Measurements from ENCODE around the gene RNF223. TPM values are rescaled to one million over a fixed set of nuclear protein-coding genes. Genes with fewer than 3 reads are reported as not detected.

RNF223 gene
- polyA plus RNA-seq, 2 of the 4 experiments (the other 2 are of a cell fraction): 0.08 TPM; not detected in 1

DNA sequence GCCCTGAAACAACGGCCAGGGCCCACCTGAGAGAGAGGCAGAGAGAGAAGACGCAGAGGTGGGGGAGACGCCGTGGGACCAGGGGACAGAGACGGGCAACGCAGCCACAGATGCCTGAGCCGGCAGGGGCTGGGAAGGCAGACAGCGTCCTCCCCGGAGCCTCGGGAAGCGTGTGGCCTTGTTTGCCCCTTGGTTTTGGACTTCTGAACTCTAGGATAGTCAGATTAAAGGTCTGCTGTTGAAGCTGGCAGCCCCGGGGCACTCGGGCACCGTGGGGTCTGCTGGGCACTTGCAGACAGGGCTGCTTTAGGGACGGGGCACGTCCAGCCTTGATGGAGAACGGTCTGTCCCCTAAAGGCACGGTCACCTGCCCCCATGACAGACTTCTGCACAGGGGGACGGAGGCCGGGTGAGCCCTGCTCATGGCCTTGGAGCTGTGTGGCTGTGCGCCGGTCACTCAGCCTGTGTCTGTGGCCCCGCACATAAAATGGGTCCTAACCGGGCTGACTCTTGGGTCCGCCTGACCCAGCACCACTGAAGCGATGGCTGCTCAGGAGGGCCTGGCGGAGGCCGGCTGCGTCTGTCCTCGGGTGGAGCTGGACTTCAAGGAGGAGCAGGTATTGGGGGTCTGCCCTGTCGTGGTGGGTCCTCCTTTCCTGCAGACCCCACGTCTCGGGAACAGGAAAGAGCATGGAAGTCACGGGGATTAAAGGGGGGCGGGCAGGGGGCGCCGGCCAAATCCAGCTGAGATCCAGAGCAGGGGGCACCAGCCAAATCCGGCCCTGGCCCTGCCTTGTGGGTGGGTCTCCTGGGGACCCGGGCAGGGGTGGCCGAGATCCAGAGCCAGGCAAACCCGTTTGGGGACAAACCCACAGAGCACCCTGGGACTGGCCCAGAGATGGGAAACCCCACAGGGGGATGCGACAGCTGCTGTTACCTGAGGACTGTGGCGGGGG is 9.6 kb upstream of the RNF223 start:
- H3K4me1 ChIP-seq: peaks cover 9% of the 10 kb centered on the region; the same call in 1 of the 3 replicates
- ChIA-PET CTCF (interaction anchor here (0.7 to 1.0 kb wide), 2 partner anchors 20 to 39 kb away, joined by 3 read pairs; no protein-coding TSS in a partner anchor), POLR2A (no interaction called here)
- DNase-seq (ENCODE audit: low read depth in 1 of 2, low spot score in 1 of 2) (no peak), ATAC-seq (no peak), FAIRE-seq (no peak)
- no peak overlapping the region for H3K4me2 ChIP-seq
- no peak for TF ChIP-seq RARB (CRISPR knock-in tag; IDR thresholded peaks at IDR 0.05)
- TF ChIP-seq, protein P1, sequence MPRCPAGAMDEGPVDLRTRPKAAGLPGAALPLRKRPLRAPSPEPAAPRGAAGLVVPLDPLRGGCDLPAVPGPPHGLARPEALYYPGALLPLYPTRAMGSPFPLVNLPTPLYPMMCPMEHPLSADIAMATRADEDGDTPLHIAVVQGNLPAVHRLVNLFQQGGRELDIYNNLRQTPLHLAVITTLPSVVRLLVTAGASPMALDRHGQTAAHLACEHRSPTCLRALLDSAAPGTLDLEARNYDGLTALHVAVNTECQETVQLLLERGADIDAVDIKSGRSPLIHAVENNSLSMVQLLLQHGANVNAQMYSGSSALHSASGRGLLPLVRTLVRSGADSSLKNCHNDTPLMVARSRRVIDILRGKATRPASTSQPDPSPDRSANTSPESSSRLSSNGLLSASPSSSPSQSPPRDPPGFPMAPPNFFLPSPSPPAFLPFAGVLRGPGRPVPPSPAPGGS (IDR thresholded peaks at IDR 0.05): no peak
- TF ChIP-seq, protein P2, sequence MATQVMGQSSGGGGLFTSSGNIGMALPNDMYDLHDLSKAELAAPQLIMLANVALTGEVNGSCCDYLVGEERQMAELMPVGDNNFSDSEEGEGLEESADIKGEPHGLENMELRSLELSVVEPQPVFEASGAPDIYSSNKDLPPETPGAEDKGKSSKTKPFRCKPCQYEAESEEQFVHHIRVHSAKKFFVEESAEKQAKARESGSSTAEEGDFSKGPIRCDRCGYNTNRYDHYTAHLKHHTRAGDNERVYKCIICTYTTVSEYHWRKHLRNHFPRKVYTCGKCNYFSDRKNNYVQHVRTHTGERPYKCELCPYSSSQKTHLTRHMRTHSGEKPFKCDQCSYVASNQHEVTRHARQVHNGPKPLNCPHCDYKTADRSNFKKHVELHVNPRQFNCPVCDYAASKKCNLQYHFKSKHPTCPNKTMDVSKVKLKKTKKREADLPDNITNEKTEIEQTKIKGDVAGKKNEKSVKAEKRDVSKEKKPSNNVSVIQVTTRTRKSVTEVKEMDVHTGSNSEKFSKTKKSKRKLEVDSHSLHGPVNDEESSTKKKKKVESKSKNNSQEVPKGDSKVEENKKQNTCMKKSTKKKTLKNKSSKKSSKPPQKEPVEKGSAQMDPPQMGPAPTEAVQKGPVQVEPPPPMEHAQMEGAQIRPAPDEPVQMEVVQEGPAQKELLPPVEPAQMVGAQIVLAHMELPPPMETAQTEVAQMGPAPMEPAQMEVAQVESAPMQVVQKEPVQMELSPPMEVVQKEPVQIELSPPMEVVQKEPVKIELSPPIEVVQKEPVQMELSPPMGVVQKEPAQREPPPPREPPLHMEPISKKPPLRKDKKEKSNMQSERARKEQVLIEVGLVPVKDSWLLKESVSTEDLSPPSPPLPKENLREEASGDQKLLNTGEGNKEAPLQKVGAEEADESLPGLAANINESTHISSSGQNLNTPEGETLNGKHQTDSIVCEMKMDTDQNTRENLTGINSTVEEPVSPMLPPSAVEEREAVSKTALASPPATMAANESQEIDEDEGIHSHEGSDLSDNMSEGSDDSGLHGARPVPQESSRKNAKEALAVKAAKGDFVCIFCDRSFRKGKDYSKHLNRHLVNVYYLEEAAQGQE (IDR thresholded peaks at IDR 0.05): no peak
- no peak for TF ChIP-seq CTCF (IDR thresholded peaks at IDR 0.05)
- no peaks in the 10 kb centered on the region for H3K9me3 ChIP-seq
- no peak overlapping the region for H3K27ac ChIP-seq
- H3K4me3 ChIP-seq: no peak overlapping the region
- WGBS (ENCODE audit: missing lambda C conversion rate): 87% methylated on average over 24 of the region's 43 CpGs

DNA sequence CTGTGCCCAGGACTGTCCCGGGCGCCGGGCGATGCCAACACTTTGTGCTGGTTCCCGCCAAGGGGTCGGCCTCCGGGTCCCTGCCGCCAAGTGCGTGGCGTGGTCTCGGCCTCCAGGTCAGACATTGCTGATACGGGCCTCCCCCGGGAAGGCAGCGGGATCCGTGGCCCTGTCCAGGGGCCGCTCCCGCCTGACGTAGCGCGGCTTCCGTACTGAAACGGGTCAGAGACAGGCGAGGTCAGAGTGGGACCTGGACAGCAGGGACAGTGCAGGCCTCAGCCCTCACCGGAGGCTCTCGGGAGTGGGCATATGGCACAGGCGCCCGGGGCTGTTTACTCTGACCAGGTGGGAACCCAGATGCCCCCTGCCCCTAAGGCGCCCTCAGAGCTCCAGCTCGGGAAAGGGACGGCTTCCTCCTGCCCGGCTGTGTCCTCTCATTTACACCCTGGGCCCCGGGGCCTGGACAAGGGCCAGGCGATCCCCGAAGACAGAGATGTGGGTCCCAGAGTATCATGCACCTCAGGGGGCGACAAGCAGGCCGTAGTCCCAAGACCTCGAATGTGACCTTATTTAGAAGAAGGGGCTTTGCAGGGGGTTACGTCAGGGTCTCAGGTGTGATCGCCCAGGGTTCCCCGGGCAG is 8.8 kb upstream of the RNF223 start:
- H3K4me3 ChIP-seq: no peak overlapping the region
- 94% methylated on average over 13 of the region's 40 CpGs for WGBS (ENCODE audit: missing lambda C conversion rate)
- ChIA-PET CTCF (interaction anchor here (1.1 to 1.5 kb wide), 2 partner anchors 15 to 98 kb away, joined by 3 to 4 read pairs; no protein-coding TSS in a partner anchor), POLR2A (no interaction called here)
- H3K9me3 ChIP-seq: no peaks in the 10 kb centered on the region
- TF ChIP-seq, protein P3, sequence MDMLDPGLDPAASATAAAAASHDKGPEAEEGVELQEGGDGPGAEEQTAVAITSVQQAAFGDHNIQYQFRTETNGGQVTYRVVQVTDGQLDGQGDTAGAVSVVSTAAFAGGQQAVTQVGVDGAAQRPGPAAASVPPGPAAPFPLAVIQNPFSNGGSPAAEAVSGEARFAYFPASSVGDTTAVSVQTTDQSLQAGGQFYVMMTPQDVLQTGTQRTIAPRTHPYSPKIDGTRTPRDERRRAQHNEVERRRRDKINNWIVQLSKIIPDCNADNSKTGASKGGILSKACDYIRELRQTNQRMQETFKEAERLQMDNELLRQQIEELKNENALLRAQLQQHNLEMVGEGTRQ (IDR thresholded peaks at IDR 0.05): no peak
- DNase-seq (ENCODE audit: low read depth in 1 of 2, low spot score in 1 of 2) (no peak), ATAC-seq (no peak), FAIRE-seq (no peak)
- H3K27ac ChIP-seq: no peak overlapping the region
- H3K4me1 ChIP-seq: peaks cover 9% of the 10 kb centered on the region; the same call in 1 of the 3 replicates
- no peak overlapping the region for H3K4me2 ChIP-seq

GRCh38 chr1:1082239-1082775 is 8.2 kb upstream of the RNF223 start:
- ATAC-seq (no peak), DNase-seq (ENCODE audit: low read depth in 1 of 2, low spot score in 1 of 2) (no peak), FAIRE-seq (no peak)
- ChIA-PET POLR2A (no interaction called here), CTCF (interaction anchor here (1.1 to 1.5 kb wide), 3 partner anchors 14 to 98 kb away, joined by 3 to 4 read pairs (median 4); no protein-coding TSS in a partner anchor)
- no peak for TF ChIP-seq HMGXB4 (CRISPR knock-in tag; IDR thresholded peaks at IDR 0.05; ENCODE audit: borderline replicate concordance)
- TF ChIP-seq TFCP2L1 (CRISPR knock-in tag; IDR thresholded peaks at IDR 0.05): no peak
- no peak overlapping the region for H3K4me3 ChIP-seq
- H3K9me3 ChIP-seq: no peaks in the 10 kb centered on the region
- H3K4me1 ChIP-seq: peaks cover 9% of the 10 kb centered on the region; the same call in 1 of the 3 replicates
- H3K27ac ChIP-seq: no peak overlapping the region
- WGBS (ENCODE audit: missing lambda C conversion rate): 93% methylated on average over 3 of the region's 27 CpGs
- H3K4me2 ChIP-seq: no peak overlapping the region
